Measurements from ENCODE around the gene OSBPL10.

OSBPL10 gene

DNA sequence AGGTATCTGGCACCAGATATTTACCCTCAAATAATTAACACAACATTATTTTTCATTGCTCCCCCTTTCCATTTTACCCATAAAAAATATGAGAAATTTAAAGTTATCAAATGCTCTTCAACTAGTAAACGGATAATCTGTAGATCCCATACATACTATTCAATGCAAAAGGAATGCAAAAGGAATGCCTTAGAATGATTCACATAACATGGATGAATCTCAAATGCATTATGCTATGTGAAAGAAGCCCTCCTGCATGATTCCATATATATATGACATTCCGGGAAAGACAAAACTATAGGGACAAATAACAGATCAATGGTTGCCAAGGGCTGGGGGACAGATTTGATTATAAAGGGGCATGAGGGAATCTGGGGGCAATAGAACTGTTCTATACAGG is 252.7 kb downstream of the OSBPL10 start:
- no peak for DNase-seq

DNA sequence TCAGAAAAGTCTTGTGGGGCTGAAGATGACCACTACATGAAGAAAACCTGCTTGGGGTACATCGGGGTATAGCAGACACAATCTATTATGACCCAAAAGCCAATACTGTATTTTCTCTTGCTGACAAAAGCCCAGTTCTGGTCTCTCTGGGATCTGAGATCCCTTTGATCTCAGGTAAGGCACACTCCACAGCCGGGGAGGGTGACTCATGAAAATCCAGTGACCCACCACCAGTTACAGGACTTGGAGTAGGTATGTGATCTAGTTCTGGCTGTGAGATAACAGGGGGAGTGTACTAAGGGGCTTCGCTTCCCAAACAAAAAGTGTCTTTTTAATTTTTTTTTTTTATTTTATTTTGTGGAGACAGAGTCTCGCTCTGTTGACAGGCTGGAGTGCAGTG is 255.1 kb downstream of the OSBPL10 start:
- DNase-seq, result no peak

DNA sequence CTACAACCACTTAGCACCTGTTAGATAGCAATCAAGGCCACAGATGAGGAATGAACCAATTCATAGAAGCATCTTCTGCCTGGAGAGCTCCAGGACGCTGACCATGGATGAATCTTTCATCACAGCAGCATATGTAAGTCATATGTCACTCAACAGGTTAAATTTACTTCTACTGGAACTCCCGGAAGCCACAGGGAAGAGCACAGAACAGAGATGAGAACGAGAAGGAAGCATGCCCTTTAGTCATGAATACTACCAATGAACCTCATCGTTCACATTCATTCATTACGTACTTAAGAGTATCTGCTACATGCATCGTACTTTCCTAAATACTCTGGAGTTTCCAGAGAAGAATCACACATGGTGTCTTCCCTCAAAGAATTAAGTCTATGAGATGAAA is 255.5 kb downstream of the OSBPL10 start:
- no peak for DNase-seq

GRCh38 chr3:31724651-31725050 is 256.4 kb downstream of the OSBPL10 start:
- DNase-seq, result no peak

- no peak for DNase-seq
Observed at GRCh38 chr3:31724116-31724515, 256.9 kb downstream of the OSBPL10 start.

DNA sequence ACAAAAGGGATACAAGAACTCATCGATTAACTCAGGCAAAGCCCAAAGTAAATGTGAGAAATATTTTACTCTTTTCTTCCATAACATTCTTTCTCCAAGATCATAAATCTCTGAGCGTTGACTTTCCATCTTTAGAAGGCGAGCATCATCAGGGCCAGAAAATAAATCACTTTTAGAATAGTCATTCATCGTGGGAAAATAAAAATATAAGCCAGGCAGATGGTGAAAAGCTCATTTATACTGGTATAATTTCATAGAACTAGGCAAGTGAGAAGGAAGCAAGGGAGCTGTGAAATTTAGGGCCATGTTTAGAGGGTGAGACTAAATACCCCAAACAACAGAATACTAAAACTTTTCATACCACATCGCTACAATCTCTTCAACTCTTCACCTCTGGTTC is 257.4 kb downstream of the OSBPL10 start:
- no peak for DNase-seq

GRCh38 chr3:31721676-31722075 is 259.4 kb downstream of the OSBPL10 start:
- no peak for DNase-seq

- no peak for DNase-seq
Observed at GRCh38 chr3:31714495-31715280, 266.4 kb downstream of the OSBPL10 start.

GRCh38 chr3:31713816-31714215 is 267.2 kb downstream of the OSBPL10 start:
- no peak for DNase-seq

DNA sequence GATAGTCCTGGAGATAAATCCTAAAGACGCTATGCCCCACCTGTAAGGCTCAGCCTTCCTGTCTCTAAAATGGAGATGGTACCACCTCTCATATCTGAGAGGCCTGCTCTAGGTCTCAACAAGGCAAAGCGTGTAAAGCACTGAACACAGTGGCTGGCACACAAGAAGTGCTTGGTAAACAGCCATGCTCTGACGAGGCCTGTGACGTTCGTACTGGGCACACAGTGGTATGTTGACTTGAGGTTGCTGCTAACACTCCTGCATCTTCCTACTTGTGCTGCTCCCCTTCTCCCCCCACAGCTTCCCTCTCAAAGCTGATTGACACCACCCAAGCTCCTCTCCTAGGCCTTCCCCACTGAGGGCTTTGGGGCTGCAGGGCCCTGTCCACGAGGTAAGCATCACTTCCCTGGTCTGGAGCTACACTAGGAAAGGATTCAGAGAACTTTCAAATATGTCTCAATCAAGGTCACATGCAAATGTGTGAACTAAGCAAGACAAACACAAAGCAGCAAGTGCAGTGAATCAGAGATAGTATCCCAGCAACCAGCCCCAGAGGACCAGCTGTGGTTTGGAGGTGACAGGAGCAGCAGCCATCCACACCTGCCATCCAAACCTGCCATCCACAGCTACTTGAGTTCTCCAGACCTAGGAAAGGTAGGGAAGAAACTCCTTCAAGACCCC is 270.8 kb downstream of the OSBPL10 start:
- DNase-seq, result no peak

DNA sequence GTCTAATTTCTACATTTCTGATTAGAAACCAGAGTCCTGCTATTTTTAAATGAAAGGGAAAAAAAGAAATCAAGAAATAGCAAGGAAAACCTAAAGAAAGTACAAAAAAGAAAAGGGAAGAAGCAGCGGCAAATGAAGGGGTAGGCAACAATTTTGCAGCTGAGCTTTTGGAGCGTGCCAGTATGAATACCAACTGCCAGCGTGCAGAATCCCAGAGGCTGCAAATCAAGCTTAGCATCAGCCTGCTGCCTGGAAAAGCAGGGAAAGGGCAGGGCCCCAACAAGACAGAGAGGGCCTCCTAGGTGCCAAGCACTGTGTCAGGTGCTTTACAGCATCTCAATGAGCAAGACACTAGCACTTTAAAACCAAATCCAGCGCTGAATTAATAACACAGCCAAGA is 271.5 kb downstream of the OSBPL10 start:
- no peak for DNase-seq

GRCh38 chr3:31709005-31709404 is 272.1 kb downstream of the OSBPL10 start:
- no peak for DNase-seq

- DNase-seq, result no peak
Observed at GRCh38 chr3:31707286-31707685, 273.8 kb downstream of the OSBPL10 start.

DNA sequence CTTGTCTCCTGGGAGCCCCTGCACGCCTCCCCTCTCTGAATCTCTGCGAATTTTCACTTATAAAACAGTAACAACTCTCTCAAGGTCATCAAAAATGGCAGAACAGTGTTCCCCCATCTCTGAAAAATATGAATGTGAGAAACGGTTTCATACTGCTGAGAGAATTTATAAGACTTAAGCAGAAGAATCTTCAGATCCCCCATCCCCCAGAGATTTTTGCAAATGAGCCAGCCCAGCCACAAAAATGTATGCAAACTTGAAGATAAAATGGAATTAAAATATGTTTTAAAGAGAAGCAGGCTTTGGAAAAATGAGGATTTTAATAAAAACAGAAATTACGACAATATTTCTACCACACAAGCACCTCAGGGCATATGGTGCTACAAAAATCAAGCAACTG is 275.3 kb downstream of the OSBPL10 start:
- DNase-seq, result no peak

DNA sequence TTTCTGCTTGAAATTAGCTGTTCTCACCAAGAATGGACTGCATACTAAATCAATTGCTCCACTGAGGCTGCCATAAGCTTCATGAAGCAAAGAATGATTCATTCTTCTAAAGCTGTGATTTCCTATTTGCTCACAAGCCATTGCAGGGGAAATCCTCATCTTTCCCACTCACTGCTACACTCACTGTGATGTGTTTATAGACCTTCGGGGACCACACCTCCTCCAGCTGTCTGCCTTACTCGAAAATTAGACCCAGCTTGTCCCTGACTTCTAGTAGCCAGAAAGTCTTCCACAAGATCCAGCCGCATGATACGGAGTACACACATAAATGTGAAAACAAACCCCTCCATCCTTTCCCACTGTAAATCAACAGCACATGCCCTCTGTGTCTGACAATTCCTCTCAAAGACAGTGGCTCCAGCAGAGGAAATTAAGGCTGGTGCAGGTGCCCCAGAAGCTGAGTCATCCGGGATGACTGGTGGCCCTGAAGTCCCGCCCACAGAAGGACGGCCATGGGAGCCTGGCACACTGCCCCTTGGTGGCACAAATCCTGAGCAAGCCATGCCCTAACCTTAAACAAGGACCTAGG is 276.4 kb downstream of the OSBPL10 start:
- DNase-seq, result no peak

DNA sequence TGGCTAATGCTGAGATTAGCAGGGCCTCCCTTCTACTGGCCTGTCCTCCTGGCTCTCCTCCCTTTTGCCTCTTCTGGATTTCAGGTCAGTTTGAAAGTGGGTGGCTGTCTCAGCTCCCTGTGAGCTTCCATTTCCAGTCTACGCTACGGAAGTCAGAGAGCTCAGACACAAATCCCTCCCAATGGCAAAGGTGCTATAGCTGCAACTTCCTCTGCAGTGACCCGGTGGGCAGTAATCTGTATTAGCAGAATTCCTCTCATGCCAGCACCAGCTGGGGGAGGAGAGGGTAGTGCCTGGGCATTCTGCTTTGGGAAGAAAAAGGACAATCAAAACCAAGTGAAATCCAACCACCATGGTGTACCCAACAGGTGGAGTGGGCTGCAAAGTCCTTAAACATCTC is 276.9 kb downstream of the OSBPL10 start:
- DNase-seq, result no peak

DNA sequence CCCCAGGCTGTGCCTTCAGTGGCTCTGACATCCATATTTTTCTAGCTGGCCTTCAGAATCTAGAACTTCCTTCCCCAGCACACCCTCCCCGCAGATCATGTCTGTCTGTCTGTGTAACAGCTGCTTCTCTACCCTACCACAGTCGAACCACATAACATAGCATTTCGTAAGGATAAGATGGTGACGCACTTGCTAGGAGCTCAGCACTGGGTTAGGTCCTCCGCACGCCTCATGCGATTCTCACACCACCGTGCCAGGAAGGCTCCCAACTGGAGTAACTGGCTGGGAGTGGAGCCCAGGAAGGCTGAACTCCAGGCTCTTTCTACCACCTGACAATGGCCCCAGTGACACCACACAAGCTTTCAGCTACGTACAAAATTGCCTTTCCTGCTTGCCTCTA is 279.8 kb downstream of the OSBPL10 start:
- DNase-seq, result no peak

GRCh38 chr3:31699309-31699953 is 281.6 kb downstream of the OSBPL10 start:
- DNase-seq, result no peak

- DNase-seq, result no peak
Observed at GRCh38 chr3:31696815-31697548, 284.1 kb downstream of the OSBPL10 start.

DNA sequence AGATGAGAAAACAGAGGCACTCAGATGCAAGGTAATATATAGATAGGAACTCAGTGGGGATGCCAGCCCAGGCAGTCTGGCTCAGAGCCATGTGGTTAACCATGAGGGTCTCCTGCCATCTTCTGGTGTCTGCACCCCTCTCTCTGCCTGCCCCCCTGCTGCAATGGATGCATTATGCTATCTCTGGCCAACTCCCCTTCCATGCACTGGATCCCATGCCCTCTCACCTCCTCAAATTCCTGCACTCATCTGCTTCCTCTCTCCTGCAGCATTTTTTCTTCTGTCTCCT is 285.1 kb downstream of the OSBPL10 start:
- no peak for DNase-seq

GRCh38 chr3:31695280-31696008 is 285.6 kb downstream of the OSBPL10 start:
- DNase-seq, result no peak

DNA sequence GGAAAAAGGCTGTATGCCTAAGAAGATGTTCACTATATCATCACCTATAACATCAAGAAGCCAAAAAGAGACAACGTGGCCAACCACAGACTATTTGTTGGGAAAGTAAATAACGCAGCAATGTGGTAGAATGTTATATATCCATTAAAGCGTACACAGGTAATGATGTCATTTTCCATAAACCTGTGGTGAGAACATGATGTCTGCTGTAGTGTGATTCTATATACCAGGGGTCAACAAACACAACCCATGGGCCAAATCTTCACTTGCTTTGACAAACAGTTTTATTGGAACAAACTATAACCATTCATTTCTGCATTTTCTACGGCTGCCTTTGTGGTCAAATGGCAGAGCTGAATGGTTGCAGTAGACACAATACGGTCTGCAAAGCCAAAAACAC is 287.7 kb downstream of the OSBPL10 start:
- no peak for DNase-seq

DNA sequence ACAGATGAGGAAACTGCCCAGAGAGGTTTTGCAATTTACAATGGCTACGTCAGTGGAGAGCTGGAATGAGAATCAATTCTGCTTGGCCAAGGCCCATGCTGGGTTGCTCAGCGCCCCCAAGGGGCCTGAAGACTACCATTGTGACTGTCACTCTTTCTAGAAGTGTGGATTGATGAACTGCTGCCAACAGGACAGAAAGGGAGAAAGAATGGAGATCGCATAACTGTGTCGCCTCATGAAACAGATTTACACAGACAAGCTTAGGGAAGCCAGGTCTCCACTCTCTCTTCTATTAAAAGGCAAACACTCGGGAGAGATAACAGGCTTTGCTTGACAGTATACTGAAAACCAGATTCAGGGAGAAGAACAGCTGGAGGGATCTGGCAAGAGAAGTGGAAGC is 288.3 kb downstream of the OSBPL10 start:
- DNase-seq, result no peak
